Stimulated activated CD8-positive, alpha-beta memory T cell treated with anti-CD3 and anti-CD28 coated beads, Interleukin-15, amount 100 ng/mL, for 4 hours (primary cell): ENCODE measurements around the gene ARL6IP6.

Source experiments
- DNase-seq, 2 donors: peaks; one replicate each; pipeline ENCODE4 v3.0.0-alpha.2; 2020; ENCODE audit warnings: low read depth in 2 of 2

Gene ARL6IP6

DNA sequence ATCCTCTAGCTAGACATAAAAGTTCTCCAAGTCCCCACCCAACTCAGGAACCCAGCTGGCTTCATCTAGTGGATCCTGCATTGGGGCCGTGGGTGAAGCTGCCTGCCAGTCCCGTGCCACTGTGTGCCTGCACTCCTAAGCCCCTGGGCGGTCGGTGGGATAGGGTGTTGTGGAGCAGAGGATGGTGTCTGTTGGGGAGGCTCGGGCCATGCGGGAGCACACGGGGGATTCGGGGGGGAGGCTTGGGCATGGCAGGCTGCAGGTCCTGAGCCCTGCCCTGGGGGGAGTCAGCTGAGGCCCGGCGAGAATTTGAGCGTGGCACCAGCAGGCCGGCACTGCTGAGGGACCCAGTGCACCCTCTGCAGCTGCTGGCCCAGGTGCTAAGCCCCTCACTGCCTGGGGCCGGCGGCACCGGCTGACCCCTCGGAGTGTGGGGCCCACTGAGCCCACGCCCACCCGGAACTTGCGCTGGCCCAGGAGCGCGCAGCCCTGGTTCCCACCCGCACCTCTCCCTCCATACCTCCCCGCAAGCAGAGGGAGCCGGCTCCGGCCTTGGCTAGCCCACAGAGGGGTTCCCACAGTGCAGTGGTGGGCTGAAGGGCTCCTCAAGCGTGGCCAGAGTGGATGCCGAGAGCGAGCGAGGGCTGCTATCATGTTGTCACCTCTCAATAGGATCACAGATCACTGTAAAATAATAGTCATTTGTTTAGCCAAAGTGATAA is 86.4 kb downstream of the ARL6IP6 start:
- no peak for DNase-seq

GRCh38 chr2:152811916-152812315 is 93.5 kb downstream of the ARL6IP6 start:
- no peak for DNase-seq
